DMS53 (cell line): Measurements from ENCODE around the gene RNU1-3.
"Not testable (repeated sequence)": the region's sequence is repeated elsewhere in the genome, so short reads cannot be mapped to it uniquely, and the experiment has no call there.

ENCODE experiments used
- DNase-seq: peaks from one replicate; lab custom pipeline; 2025; lab: John Stamatoyannopoulos, UW

RNU1-3 gene

GRCh38 chr1:16651560-16651959 is 15.2 kb downstream of the RNU1-3 start:
- not testable (repeated sequence) for DNase-seq

- DNase-seq, result not testable (repeated sequence)
Measured at GRCh38 chr1:16649960-16650359, 16.8 kb downstream of the RNU1-3 start.

- not testable (repeated sequence) for DNase-seq
Measured at GRCh38 chr1:16649390-16649789, 17.4 kb downstream of the RNU1-3 start.

GRCh38 chr1:16648756-16649155 is 18.0 kb downstream of the RNU1-3 start:
- not testable (repeated sequence) for DNase-seq

GRCh38 chr1:16648250-16648649 is 18.5 kb downstream of the RNU1-3 start:
- DNase-seq, result not testable (repeated sequence)

- not testable (repeated sequence) for DNase-seq
Measured at GRCh38 chr1:16647179-16648176, 19.3 kb downstream of the RNU1-3 start.

GRCh38 chr1:16646716-16647115 is 20.0 kb downstream of the RNU1-3 start:
- not testable (repeated sequence) for DNase-seq

GRCh38 chr1:16646061-16646664 is 20.6 kb downstream of the RNU1-3 start:
- not testable (repeated sequence) for DNase-seq

- not testable (repeated sequence) for DNase-seq
Measured at GRCh38 chr1:16645271-16646060, 21.3 kb downstream of the RNU1-3 start.

- not testable (repeated sequence) for DNase-seq
Measured at GRCh38 chr1:16644482-16645270, 22.1 kb downstream of the RNU1-3 start.

- DNase-seq, result no peak
Measured at GRCh38 chr1:16644193-16644481, 22.6 kb downstream of the RNU1-3 start.

GRCh38 chr1:16643476-16644192 is 23.1 kb downstream of the RNU1-3 start:
- DNase-seq, result not testable (repeated sequence)

GRCh38 chr1:16643001-16643411 is 23.7 kb downstream of the RNU1-3 start:
- not testable (repeated sequence) for DNase-seq

GRCh38 chr1:16642025-16642966 is 24.5 kb downstream of the RNU1-3 start:
- not testable (repeated sequence) for DNase-seq

- DNase-seq, result not testable (repeated sequence)
Measured at GRCh38 chr1:16641159-16641975, 25.4 kb downstream of the RNU1-3 start.

GRCh38 chr1:16639091-16640031 is 27.4 kb downstream of the RNU1-3 start:
- not testable (repeated sequence) for DNase-seq

GRCh38 chr1:16637941-16638778 is 28.6 kb downstream of the RNU1-3 start:
- not testable (repeated sequence) for DNase-seq
